Kidney (tissue), 14 donors: ENCODE results near the gene GNAI1. TPM values are rescaled to one million over a fixed set of nuclear protein-coding genes. Genes with fewer than 3 reads are reported as not detected.

Source experiments
- DNase-seq, 5 donors: peaks; one replicate each; pipeline ENCODE4 v3.0.0-alpha.2; 2013 to 2020
- FAIRE-seq: peaks from 2 replicates; lab custom pipeline; 2012; peaks lifted over from hg19 to GRCh38; lab: Jason Lieb, UNC
- H3K27ac ChIP-seq, 2 donors: one replicate each; pipeline ENCODE4 v1.7.0; 2013; ENCODE audit warnings: low read depth in 2 of 2, low read length in 2 of 2, inconsistent platforms in 1 of 2
- H3K27me3 ChIP-seq: one replicate; pipeline ENCODE4 v1.7.1; 2013; ENCODE audit warnings: low read length, inconsistent platforms; ENCODE audit not compliant: control insufficient read depth, insufficient read depth
- H3K36me3 ChIP-seq, 3 donors: one replicate each; pipeline versions ENCODE4 v1.7.0 to v1.7.1; 2013; ENCODE audit warnings: low read length in 3 of 3, control low read depth in 1 of 3, inconsistent platforms in 1 of 3; ENCODE audit not compliant: insufficient read depth in 3 of 3, control insufficient read depth in 2 of 3
- H3K4me1 ChIP-seq, 3 donors: one replicate each; pipeline versions ENCODE4 v1.7.0 to v1.7.1; 2013; ENCODE audit warnings: low read length in 3 of 3, inconsistent platforms in 1 of 3, low read depth in 1 of 3; ENCODE audit not compliant: control insufficient read depth in 2 of 3, insufficient read depth in 2 of 3
- H3K4me3 ChIP-seq, 3 donors: one replicate each; pipeline versions ENCODE4 v1.7.0 to v1.8.1; 2013; ENCODE audit warnings: low read length in 3 of 3, control low read depth in 1 of 3, inconsistent platforms in 1 of 3
- H3K9ac ChIP-seq, 3 donors: one replicate each; pipeline versions ENCODE4 v1.7.0 to v1.7.1; 2013; ENCODE audit warnings: low read length in 3 of 3, control low read depth in 1 of 3, inconsistent platforms in 1 of 3
- H3K9me3 ChIP-seq, 3 donors: one replicate each; pipeline versions ENCODE4 v1.7.0 to v1.7.1; 2013; ENCODE audit warnings: low read length in 3 of 3, control low read depth in 1 of 3, inconsistent platforms in 1 of 3; ENCODE audit not compliant: control insufficient read depth in 2 of 3, insufficient read depth in 1 of 3
- CTCF ChIP-seq: IDR thresholded peaks from 3 replicates; pipeline ENCODE4 v1.5.1; 2012; ENCODE audit warnings: mild to moderate bottlenecking, moderate library complexity, borderline replicate concordance; ENCODE audit not compliant: insufficient read depth; ENCODE audit errors: extremely low read depth
- intact Hi-C: fragments of 100-400 bp; cut with DNase I; formaldehyde crosslinking; loops from one replicate; pipeline ENCODE4 v1.11.1; 2022
- polyA plus RNA-seq: library from polyadenylated mRNA; stranded (reverse); fragments of 350-450 nt; fragmentation: Illumina TruSeq; extraction: RNeasy Lipid Tissue Mini Kit (QIAGEN cat#74804); gene quantifications from one replicate; pipeline ENCODE4 v1.2.3, GENCODE V29; 2014; ENCODE audit warnings: low read depth, low replicate concordance; ENCODE audit not compliant: insufficient read depth
- total RNA-seq: library from RNA; stranded (reverse); fragmentation: NEBNext Ultra II Directional; extraction: Animal tissue kit (Norgen Biotek cat#: 25700); gene quantifications from one replicate; pipeline ENCODE4 v1.2.1, GENCODE V29; 2021
- donor health status: control.
- donor health status: control.
- donor health status: control.
- donor health status: control.
- donor health status: control.
- donor health status: DM: yes; HTN: yes; CAD: no.
- donor health status: Normal renal cell carcinoma (clear cell type).

GNAI1 gene
- total and polyA plus RNA-seq, 2 donors from 2014 or later = 41.9 to 105 TPM

DNA sequence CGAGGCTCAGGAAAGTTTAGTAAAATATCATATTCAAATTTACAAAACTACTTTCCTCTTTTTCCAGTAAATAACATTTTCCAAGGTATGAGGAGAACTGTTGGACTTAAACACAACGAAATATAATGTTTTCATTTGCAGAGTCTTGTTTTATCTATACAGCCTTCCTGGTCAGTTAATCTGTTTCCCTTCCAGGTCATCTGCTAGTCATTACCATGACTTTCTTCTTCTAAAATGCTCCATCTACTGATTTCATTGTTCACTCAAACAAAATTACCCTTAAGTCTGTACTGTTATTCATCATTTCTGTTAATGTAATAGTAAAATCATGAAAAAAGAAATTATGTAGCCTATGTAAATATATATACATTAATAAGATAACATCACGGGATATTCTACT, 69.8 kb downstream of the GNAI1 start:
- Histone ChIP-seq H3K36me3 (peaks cover 0 to 4% (median 0%) of the 10 kb centered on the region in 3 donors), H3K9me3 (no peaks in the 10 kb centered on the region), H3K4me1 (no peaks in the 10 kb centered on the region), H3K27me3 (no peaks in the 10 kb centered on the region), H3K9ac (no peak overlapping the region), H3K27ac (no peak overlapping the region), H3K4me3 (no peak overlapping the region)
- DNase-seq (no peak), FAIRE-seq (no peak)
- no peak for TF ChIP-seq CTCF
- intact Hi-C loops = no loop called here

DNA sequence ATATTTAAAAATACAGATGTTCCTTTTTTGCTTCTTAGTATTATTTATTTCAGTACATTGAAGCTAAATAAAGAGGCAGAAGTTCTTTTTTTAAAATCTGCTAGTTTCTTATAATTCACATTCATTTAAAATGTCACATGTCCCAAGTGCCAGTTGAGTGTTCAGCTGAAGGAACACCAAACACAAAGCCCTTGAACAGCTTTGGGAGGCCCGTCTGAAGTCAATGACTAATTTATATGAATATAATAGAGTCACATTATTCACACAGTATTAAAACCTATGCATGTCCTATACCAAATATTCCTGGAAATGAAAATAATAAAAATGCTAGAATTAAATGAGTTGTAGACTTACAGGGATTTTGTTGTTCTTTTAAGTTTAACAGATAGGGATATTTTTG, 70.3 kb downstream of the GNAI1 start:
- Histone ChIP-seq H3K27ac (no peak overlapping the region), H3K27me3 (no peaks in the 10 kb centered on the region), H3K9ac (no peak overlapping the region), H3K36me3 (peaks cover 0 to 4% (median 0%) of the 10 kb centered on the region in 3 donors), H3K4me3 (no peak overlapping the region), H3K4me1 (no peaks in the 10 kb centered on the region), H3K9me3 (no peaks in the 10 kb centered on the region)
- DNase-seq (no peak), FAIRE-seq (no peak)
- no peak for TF ChIP-seq CTCF
- intact Hi-C loops = no loop called here

DNA sequence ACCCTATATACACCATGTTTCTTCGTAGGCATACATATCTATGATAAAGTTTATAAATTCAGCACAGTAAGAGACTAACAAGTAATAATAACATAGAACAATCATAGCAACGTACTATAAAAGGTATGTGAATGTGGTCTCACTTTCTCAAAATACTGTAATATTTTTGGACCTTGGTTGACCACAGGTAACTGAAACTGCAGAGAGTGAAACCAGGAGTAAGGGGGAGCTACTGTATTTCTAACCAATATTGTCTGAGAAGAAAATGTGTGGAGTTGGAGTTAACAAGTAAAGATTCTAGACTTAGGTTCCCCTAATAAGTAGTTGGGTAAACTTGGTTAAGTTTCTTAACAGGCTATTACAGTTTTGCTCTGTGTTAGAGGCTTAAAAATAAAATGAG, 72.1 kb downstream of the GNAI1 start:
- no peaks in the 10 kb centered on the region for H3K4me1 ChIP-seq
- H3K36me3 ChIP-seq = peaks cover 0 to 2% (median 0%) of the 10 kb centered on the region in 3 donors
- no peak for DNase-seq
- intact Hi-C loops = no loop called here
- H3K9me3 ChIP-seq = no peaks in the 10 kb centered on the region
- no peak overlapping the region for H3K9ac ChIP-seq
- FAIRE-seq = no peak
- H3K27me3 ChIP-seq = no peaks in the 10 kb centered on the region
- no peak overlapping the region for H3K27ac ChIP-seq
- TF ChIP-seq CTCF = no peak
- H3K4me3 ChIP-seq = no peak overlapping the region

- Histone ChIP-seq H3K9ac (no peak overlapping the region), H3K27me3 (no peaks in the 10 kb centered on the region), H3K4me3 (no peak overlapping the region), H3K9me3 (no peaks in the 10 kb centered on the region), H3K27ac (no peak overlapping the region), H3K36me3 (peaks cover 0 to 2% (median 0%) of the 10 kb centered on the region in 3 donors), H3K4me1 (no peaks in the 10 kb centered on the region)
- no peak for TF ChIP-seq CTCF
- FAIRE-seq (no peak), DNase-seq (no peak)
- intact Hi-C loops = no loop called here
These were observed 72.9 kb downstream of the GNAI1 start for GRCh38 chr7:80207501-80207900.
